ENCODE results near the gene ACSM2A.
"Not testable (repeated sequence)": the region's sequence is repeated elsewhere in the genome, so short reads cannot be mapped to it uniquely, and the experiment has no call there.

- not testable (repeated sequence) for TF ChIP-seq CTCF, POLR2A (IDR thresholded peaks at IDR 0.05)
These were observed 7.9 kb downstream of the ACSM2A start for GRCh38 chr16:20459227-20459626.
